H9 (cell line): ENCODE data around the gene ZDHHC1. TPM values are rescaled to one million over a fixed set of nuclear protein-coding genes. Genes with fewer than 3 reads are reported as not detected.

ENCODE experiments used
- DNase-seq: peaks from one replicate; pipeline ENCODE4 v3.0.0-alpha.2; 2017
- H2AFZ ChIP-seq: one replicate; pipeline ENCODE4 v1.6.1; 2013; ENCODE audit warnings: mild to moderate bottlenecking, low read length, control low read depth, moderate library complexity
- H2AK5ac ChIP-seq: 2 replicates; pipeline ENCODE4 v1.6.1; 2013; ENCODE audit warnings: low read length, control low read depth, mixed read lengths; ENCODE audit not compliant: insufficient read length
- H2BK120ac ChIP-seq: one replicate; pipeline ENCODE4 v1.6.1; 2013; ENCODE audit warnings: low read depth, mild to moderate bottlenecking, low read length, control low read depth, inconsistent platforms; ENCODE audit not compliant: poor library complexity, severe bottlenecking
- H2BK12ac ChIP-seq: 2 replicates; pipeline ENCODE4 v1.6.1; 2013; ENCODE audit warnings: low read length, control low read depth, mixed read lengths, low read depth; ENCODE audit not compliant: insufficient read length
- H2BK15ac ChIP-seq: 2 replicates; pipeline ENCODE4 v1.6.1; 2013; ENCODE audit warnings: low read depth, low read length, control low read depth
- H2BK20ac ChIP-seq: one replicate; pipeline ENCODE4 v1.6.1; 2013; ENCODE audit warnings: low read depth, mild to moderate bottlenecking, low read length, control low read depth, inconsistent platforms; ENCODE audit not compliant: poor library complexity, severe bottlenecking
- H2BK5ac ChIP-seq: 2 replicates; pipeline ENCODE4 v1.6.1; 2013; ENCODE audit warnings: low read length, control low read depth, mixed read lengths; ENCODE audit not compliant: insufficient read length
- H3K14ac ChIP-seq: 2 replicates; pipeline ENCODE4 v1.6.1; 2013; ENCODE audit warnings: low read length, control low read depth; ENCODE audit not compliant: insufficient read depth
- H3K18ac ChIP-seq: 2 replicates; pipeline ENCODE4 v1.6.1; 2013; ENCODE audit warnings: low read depth, mild to moderate bottlenecking, mixed read lengths, low read length, control low read depth; ENCODE audit not compliant: insufficient read length
- H3K23ac ChIP-seq: 2 replicates; pipeline ENCODE4 v1.6.1; 2013; ENCODE audit warnings: low read length, control low read depth, mixed read lengths, low read depth; ENCODE audit not compliant: insufficient read length
- H3K23me2 ChIP-seq: 2 replicates; pipeline ENCODE4 v1.6.1; 2013; ENCODE audit warnings: low read depth, mild to moderate bottlenecking, mixed read lengths, low read length, control low read depth; ENCODE audit not compliant: insufficient read length, poor library complexity, severe bottlenecking
- H3K27ac ChIP-seq: 2 replicates; pipeline ENCODE4 v1.5.1; 2013; ENCODE audit warnings: low read length, control low read depth, mixed read lengths, low read depth; ENCODE audit not compliant: insufficient read length
- H3K27me3 ChIP-seq: 2 replicates; pipeline ENCODE4 v1.6.1; 2013; ENCODE audit warnings: low read length, control low read depth, inconsistent platforms; ENCODE audit not compliant: insufficient read depth
- H3K4ac ChIP-seq: 2 replicates; pipeline ENCODE4 v1.6.1; 2013; ENCODE audit warnings: low read depth, mild to moderate bottlenecking, control low read depth, inconsistent platforms, low read length, moderate library complexity
- H3K4me1 ChIP-seq: 2 replicates; pipeline ENCODE4 v1.6.1; 2013; ENCODE audit warnings: low read length, control low read depth, inconsistent platforms; ENCODE audit not compliant: insufficient read depth
- H3K4me2 ChIP-seq: 2 replicates; pipeline ENCODE4 v1.6.1; 2013; ENCODE audit warnings: low read length, control low read depth, mixed read lengths; ENCODE audit not compliant: insufficient read length, insufficient read depth
- H3K56ac ChIP-seq: 2 replicates; pipeline ENCODE4 v1.6.1; 2013; ENCODE audit warnings: low read depth, mild to moderate bottlenecking, mixed read lengths, low read length, control low read depth; ENCODE audit not compliant: insufficient read length
- H3K79me1 ChIP-seq: 2 replicates; pipeline ENCODE4 v1.6.1; 2013; ENCODE audit warnings: low read depth, mild to moderate bottlenecking, moderate library complexity, low read length, control low read depth, inconsistent platforms; ENCODE audit not compliant: insufficient read depth, poor library complexity, severe bottlenecking
- H3K79me2 ChIP-seq: 2 replicates; pipeline ENCODE4 v1.6.1; 2013; ENCODE audit warnings: low read length, control low read depth, inconsistent platforms; ENCODE audit not compliant: insufficient read depth
- H3K9ac ChIP-seq: 2 replicates; pipeline ENCODE4 v1.6.1; 2013; ENCODE audit warnings: low read length, control low read depth, mixed read lengths; ENCODE audit not compliant: insufficient read length; ENCODE audit errors: extremely low read depth
- H3K9me3 ChIP-seq: one replicate; pipeline ENCODE4 v1.6.1; 2013; ENCODE audit warnings: low read depth, low read length, inconsistent platforms; ENCODE audit not compliant: control insufficient read depth
- H3T11ph ChIP-seq: one replicate; pipeline ENCODE4 v1.6.1; 2013; ENCODE audit warnings: mild to moderate bottlenecking, low read length, control low read depth, inconsistent platforms
- H4K20me1 ChIP-seq: one replicate; pipeline ENCODE4 v1.6.1; 2013; ENCODE audit not compliant: control insufficient read depth, insufficient read length, insufficient read depth
- H4K5ac ChIP-seq: 2 replicates; pipeline ENCODE4 v1.6.1; 2013; ENCODE audit warnings: low read depth, mild to moderate bottlenecking, mixed read lengths, low read length, control low read depth; ENCODE audit not compliant: insufficient read length
- H4K8ac ChIP-seq: replicated peaks from 2 replicates; pipeline ENCODE4 v1.6.1; 2013; ENCODE audit warnings: low read length, control low read depth, mixed read lengths, low read depth; ENCODE audit not compliant: insufficient read length
- H4K91ac ChIP-seq: 2 replicates; pipeline ENCODE4 v1.6.1; 2013; ENCODE audit warnings: low read depth, mild to moderate bottlenecking, moderate library complexity, mixed read lengths, low read length, control low read depth; ENCODE audit not compliant: insufficient read length
- H3K27ac Mint-ChIP-seq, 3 experiments: 2 replicates in 2 of 3; 3 replicates in 1 of 3; pipeline ENCODE4 v1.8.0; 2020 to 2021; ENCODE audit warnings: mixed read lengths in 3 of 3, mild to moderate bottlenecking in 1 of 3, moderate library complexity in 1 of 3
- H3K27me3 Mint-ChIP-seq: 2 replicates; pipeline ENCODE4 v1.8.0; 2021; ENCODE audit warnings: low read depth, mild to moderate bottlenecking, moderate library complexity, mixed read lengths
- H3K36me3 Mint-ChIP-seq, 3 experiments: 2 replicates in 2 of 3; 3 replicates in 1 of 3; pipeline ENCODE4 v1.8.0; 2020 to 2021; ENCODE audit warnings: low read depth in 3 of 3, mixed read lengths in 3 of 3; ENCODE audit not compliant: insufficient read depth in 1 of 3
- H3K4me1 Mint-ChIP-seq, 2 experiments: 2 replicates each; pipeline ENCODE4 v1.8.0; 2020; ENCODE audit warnings: mixed read lengths in 2 of 2
- H3K4me3 Mint-ChIP-seq, 2 experiments: 2 replicates in 1 of 2; 3 replicates in 1 of 2; pipeline ENCODE4 v1.8.0; 2020 to 2021; ENCODE audit warnings: mild to moderate bottlenecking in 2 of 2, mixed read lengths in 2 of 2, moderate library complexity in 1 of 2
- H3K9me3 Mint-ChIP-seq, 2 experiments: 2 replicates in 1 of 2; 3 replicates in 1 of 2; pipeline ENCODE4 v1.8.0; 2020; ENCODE audit warnings: mild to moderate bottlenecking in 2 of 2, mixed read lengths in 2 of 2, moderate library complexity in 1 of 2
- CTCF ChIP-seq: fragments of 200-600 bp; sonication (generic); conservative IDR thresholded peaks from 3 replicates; pipeline ENCODE4 v1.8.0; 2021; ENCODE audit warnings: antibody characterized with exemption, mild to moderate bottlenecking
- WGBS: extraction: QIAGEN DNeasy Blood & Tissue Kit; methylation state at CpG from one replicate; pipeline ENCODE4 v1.1.7; 2013; ENCODE audit warnings: missing lambda C conversion rate, low lambda C conversion rate, mixed read lengths; ENCODE audit not compliant: insufficient read length; ENCODE audit errors: extremely low coverage; 5-methylcytosine and 5-hydroxymethylcytosine counted together
- total RNA-seq: library from RNA; stranded (reverse); gene quantifications from 2 replicates; pipeline ENCODE4 v1.2.1, GENCODE V29; 2021

ZDHHC1 gene
- total RNA-seq, 1 experiment from 2014 or later: 3.7 TPM

- Mint-ChIP-seq H3K4me1 (peaks cover 4 to 7% of the 10 kb centered on the region in 2 experiments), H3K27ac (no peak overlapping the region; a peak in 1 of 7 replicates), H3K4me3 (no peak overlapping the region), H3K9me3 (no peaks in the 10 kb centered on the region), H3K36me3 (no peaks in the 10 kb centered on the region), H3K27me3 (no peaks in the 10 kb centered on the region)
- Histone ChIP-seq H3T11ph (no peak overlapping the region), H3K23ac (no peak overlapping the region), H4K5ac (no peak overlapping the region), H3K14ac (no peak overlapping the region), H3K4me1 (no peaks in the 10 kb centered on the region), H3K4ac (no peak overlapping the region), H3K27me3 (no peaks in the 10 kb centered on the region), H3K18ac (no peak overlapping the region), H2BK15ac (no peak overlapping the region), H3K4me2 (no peak overlapping the region), H3K9me3 (no peaks in the 10 kb centered on the region), H3K23me2 (no peaks in the 10 kb centered on the region), H4K91ac (no peak overlapping the region), H2BK5ac (no peak overlapping the region), H3K27ac (no peak overlapping the region), H2BK120ac (no peak overlapping the region), H4K8ac (no peak overlapping the region), H2AFZ (no peak overlapping the region), H3K79me2 (no peaks in the 10 kb centered on the region), H3K56ac (no peak overlapping the region), H4K20me1 (no peaks in the 10 kb centered on the region), H2AK5ac (no peak overlapping the region), H3K9ac (no peak overlapping the region), H2BK12ac (no peak overlapping the region), H2BK20ac (no peak overlapping the region), H3K79me1 (no peaks in the 10 kb centered on the region)
- TF ChIP-seq CTCF: no peak
- no peak for DNase-seq
- no CpG with 5 or more reads among the region's 5 CpGs for WGBS
These were observed 46.0 kb upstream of the ZDHHC1 start for GRCh38 chr16:67462279-67462655.
